ENCODE measurements around the gene GPC3. TPM values are rescaled to one million over a fixed set of nuclear protein-coding genes. Genes with fewer than 3 reads are reported as not detected.

GPC3 gene
- total and polyA plus RNA-seq, 4 donors = 70.5 to 109 (median 76.3) TPM

DNA sequence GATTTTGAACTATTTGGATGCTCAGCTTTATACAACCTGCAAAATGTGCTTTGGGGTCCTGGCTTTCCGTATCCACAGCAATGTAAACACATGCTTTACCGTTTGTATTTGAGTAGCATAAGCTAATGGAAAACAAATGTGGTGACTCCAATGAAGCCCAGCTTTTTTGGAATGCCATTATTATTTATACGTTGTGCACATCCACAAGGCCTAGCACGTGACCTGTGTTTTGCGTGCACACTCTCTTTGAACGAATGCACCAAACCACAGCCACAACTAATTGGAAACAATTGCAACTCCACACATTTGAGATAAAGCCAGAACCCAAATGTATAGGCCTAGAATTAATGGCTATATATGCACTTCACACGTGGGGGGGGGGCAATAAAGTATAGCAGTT, 380.6 kb downstream of the GPC3 start:
- Histone ChIP-seq H3K4me1 (ENCODE audit: control insufficient read depth, insufficient read depth, low read length) (no peaks in the 10 kb centered on the region), H3K27ac (ENCODE audit: low read depth, low read length) (no peak overlapping the region), H3K4me3 (ENCODE audit: low read depth, low read length) (no peak overlapping the region), H3K9me3 (ENCODE audit: control insufficient read depth, insufficient read depth, low read length) (no peaks in the 10 kb centered on the region), H3K27me3 (ENCODE audit: control insufficient read depth, insufficient read depth, low read length) (peaks cover 4% of the 10 kb centered on the region), H3K36me3 (ENCODE audit: control insufficient read depth, insufficient read depth, low read length) (no peaks in the 10 kb centered on the region)
- 80% methylated on average over 1 of the region's 7 CpGs for WGBS (ENCODE audit: insufficient coverage)
- no peak for DNase-seq (ENCODE audit: low read depth in 4 of 6, low spot score in 6 of 6)

DNA sequence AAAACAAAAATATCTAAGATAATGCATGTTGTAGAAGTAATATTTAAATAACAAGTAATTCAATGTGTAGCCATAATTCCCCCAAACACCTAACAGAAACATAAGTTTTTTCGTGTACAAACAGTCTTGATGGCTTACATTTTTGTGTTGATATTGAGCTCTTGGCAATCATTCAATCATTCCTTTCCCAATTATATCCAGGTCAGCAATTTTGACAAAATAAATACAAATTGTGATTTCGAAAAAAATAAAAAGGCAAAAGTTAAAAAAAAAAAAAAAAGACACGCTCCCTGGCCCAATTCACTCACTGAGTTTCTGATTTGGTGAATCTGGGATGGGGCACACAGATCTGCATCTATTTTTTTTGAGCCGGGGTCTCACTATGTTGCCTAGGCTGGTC, 382.5 kb downstream of the GPC3 start:
- H3K27ac ChIP-seq (ENCODE audit: low read depth, low read length) = no peak overlapping the region
- H3K27me3 ChIP-seq (ENCODE audit: control insufficient read depth, insufficient read depth, low read length) = peaks cover 4% of the 10 kb centered on the region
- H3K4me3 ChIP-seq (ENCODE audit: low read depth, low read length) = no peak overlapping the region
- no peak for DNase-seq (ENCODE audit: low read depth in 4 of 6, low spot score in 6 of 6)
- no peaks in the 10 kb centered on the region for H3K36me3 ChIP-seq (ENCODE audit: control insufficient read depth, insufficient read depth, low read length)
- H3K4me1 ChIP-seq (ENCODE audit: control insufficient read depth, insufficient read depth, low read length) = no peaks in the 10 kb centered on the region
- WGBS (ENCODE audit: insufficient coverage) = 78% methylated on average over 1 of the region's 4 CpGs
- no peaks in the 10 kb centered on the region for H3K9me3 ChIP-seq (ENCODE audit: control insufficient read depth, insufficient read depth, low read length)

DNA sequence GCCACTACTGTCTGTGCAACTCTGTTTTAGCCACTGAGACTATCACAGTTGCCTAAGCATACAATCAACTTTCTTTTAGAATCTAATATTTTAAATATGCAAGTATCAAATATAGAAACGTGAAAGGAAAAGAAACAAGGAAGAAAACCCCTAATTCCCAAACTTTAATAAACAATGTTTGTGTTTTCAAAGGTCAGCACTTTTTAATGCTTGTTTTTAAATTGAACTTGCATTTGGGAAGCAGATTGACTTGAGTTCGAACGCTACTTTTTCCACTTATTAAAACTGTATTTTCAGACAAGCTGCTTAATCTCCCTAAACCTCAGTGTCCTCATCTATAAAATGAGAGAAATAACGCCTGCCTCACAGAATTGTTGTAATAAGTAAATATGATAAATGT, 384.3 kb downstream of the GPC3 start:
- no peak overlapping the region for H3K4me3 ChIP-seq (ENCODE audit: low read depth, low read length)
- WGBS (ENCODE audit: insufficient coverage) = no CpG with 5 or more reads among the region's 4 CpGs
- DNase-seq (ENCODE audit: low read depth in 4 of 6, low spot score in 6 of 6) = no peak
- no peaks in the 10 kb centered on the region for H3K36me3 ChIP-seq (ENCODE audit: control insufficient read depth, insufficient read depth, low read length)
- H3K9me3 ChIP-seq (ENCODE audit: control insufficient read depth, insufficient read depth, low read length) = no peaks in the 10 kb centered on the region
- H3K27me3 ChIP-seq (ENCODE audit: control insufficient read depth, insufficient read depth, low read length) = no peaks in the 10 kb centered on the region
- no peaks in the 10 kb centered on the region for H3K4me1 ChIP-seq (ENCODE audit: control insufficient read depth, insufficient read depth, low read length)
- H3K27ac ChIP-seq (ENCODE audit: low read depth, low read length) = no peak overlapping the region

DNA sequence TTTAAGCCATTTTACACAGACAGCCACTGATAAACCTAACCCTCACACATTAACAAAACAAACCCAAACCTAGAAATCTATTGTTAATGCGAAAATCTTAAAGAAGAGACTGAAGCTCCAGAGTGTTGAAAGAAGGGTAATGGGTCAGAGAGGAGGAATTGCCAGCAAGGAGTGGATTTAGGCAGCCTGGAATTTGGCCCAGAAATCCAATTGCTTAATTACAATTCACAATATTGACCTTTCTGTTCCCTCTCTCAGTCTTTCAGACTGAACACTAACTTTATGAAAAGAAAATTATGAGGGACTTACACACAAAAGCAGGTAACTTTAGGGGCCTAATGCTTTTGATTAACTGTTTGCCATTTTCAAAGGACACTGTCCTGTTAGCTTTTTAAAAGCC, 384.9 kb downstream of the GPC3 start:
- no CpG with 5 or more reads among the region's 1 CpG for WGBS (ENCODE audit: insufficient coverage)
- DNase-seq (ENCODE audit: low read depth in 4 of 6, low spot score in 6 of 6) = no peak
- Histone ChIP-seq H3K36me3 (ENCODE audit: control insufficient read depth, insufficient read depth, low read length) (no peaks in the 10 kb centered on the region), H3K4me1 (ENCODE audit: control insufficient read depth, insufficient read depth, low read length) (no peaks in the 10 kb centered on the region), H3K9me3 (ENCODE audit: control insufficient read depth, insufficient read depth, low read length) (no peaks in the 10 kb centered on the region), H3K27me3 (ENCODE audit: control insufficient read depth, insufficient read depth, low read length) (no peaks in the 10 kb centered on the region), H3K4me3 (ENCODE audit: low read depth, low read length) (no peak overlapping the region), H3K27ac (ENCODE audit: low read depth, low read length) (no peak overlapping the region)

DNA sequence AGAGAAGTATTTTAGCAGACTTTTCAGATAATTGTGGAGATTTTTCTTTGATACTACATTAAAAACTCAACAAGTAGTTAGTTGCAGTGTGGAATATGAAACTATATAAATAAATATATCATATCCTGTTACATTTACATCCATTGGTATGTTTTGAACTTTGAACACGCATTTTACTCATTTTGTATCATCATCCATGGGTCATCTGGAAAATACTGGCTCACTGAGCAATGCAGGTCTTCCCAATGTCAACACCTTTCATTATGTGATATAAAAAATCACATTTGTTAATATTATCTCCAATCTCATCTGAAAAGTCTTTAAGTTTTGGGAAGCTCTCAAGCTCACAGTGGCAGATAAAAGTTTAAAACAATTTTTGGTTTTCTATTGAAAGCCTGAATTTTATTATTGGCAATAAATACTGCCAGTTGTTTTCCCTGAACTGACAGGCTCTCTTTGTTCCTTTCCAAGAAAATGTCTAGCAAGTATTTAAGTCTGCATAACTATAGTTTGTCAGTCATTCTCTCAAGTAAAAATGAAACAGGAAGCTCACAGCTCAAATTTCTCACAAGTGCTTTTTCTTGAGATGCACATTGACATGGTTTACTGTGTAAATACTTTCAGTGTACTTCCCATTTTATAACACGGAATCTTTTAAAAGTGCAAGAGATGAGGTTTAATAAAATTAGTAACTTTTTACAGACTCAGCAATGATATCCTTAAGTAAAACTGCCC, 386.6 kb downstream of the GPC3 start:
- no peaks in the 10 kb centered on the region for H3K36me3 ChIP-seq (ENCODE audit: control insufficient read depth, insufficient read depth, low read length)
- H3K27ac ChIP-seq (ENCODE audit: low read depth, low read length) = no peak overlapping the region
- H3K9me3 ChIP-seq (ENCODE audit: control insufficient read depth, insufficient read depth, low read length) = no peaks in the 10 kb centered on the region
- no CpG with 5 or more reads among the region's 2 CpGs for WGBS (ENCODE audit: insufficient coverage)
- no peak overlapping the region for H3K4me3 ChIP-seq (ENCODE audit: low read depth, low read length)
- no peaks in the 10 kb centered on the region for H3K4me1 ChIP-seq (ENCODE audit: control insufficient read depth, insufficient read depth, low read length)
- no peak for DNase-seq (ENCODE audit: low read depth in 4 of 6, low spot score in 6 of 6)
- no peaks in the 10 kb centered on the region for H3K27me3 ChIP-seq (ENCODE audit: control insufficient read depth, insufficient read depth, low read length)

DNA sequence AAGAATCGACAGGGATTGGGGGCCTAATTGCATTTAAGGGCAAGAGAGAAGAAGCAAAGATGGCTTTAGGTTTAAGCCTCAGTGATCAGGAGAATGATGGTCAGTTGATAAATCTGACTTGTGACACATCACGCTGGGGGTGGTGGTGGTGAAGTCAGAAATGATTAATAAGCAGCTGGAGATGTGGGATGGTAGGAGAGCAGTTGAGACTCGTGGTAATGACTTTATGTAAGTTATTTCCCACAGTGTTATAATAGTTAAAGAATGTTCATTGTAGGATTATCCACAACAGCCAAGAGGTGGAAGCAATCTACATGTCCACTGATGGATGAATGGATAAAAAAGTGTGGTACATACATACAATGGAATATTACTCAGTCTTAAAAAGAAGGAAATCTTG, 391.2 kb downstream of the GPC3 start:
- DNase-seq (ENCODE audit: low read depth in 4 of 6, low spot score in 6 of 6) = no peak
- H3K27ac ChIP-seq (ENCODE audit: low read depth, low read length) = no peak overlapping the region
- no peaks in the 10 kb centered on the region for H3K4me1 ChIP-seq (ENCODE audit: control insufficient read depth, insufficient read depth, low read length)
- H3K27me3 ChIP-seq (ENCODE audit: control insufficient read depth, insufficient read depth, low read length) = no peaks in the 10 kb centered on the region
- H3K9me3 ChIP-seq (ENCODE audit: control insufficient read depth, insufficient read depth, low read length) = no peaks in the 10 kb centered on the region
- H3K36me3 ChIP-seq (ENCODE audit: control insufficient read depth, insufficient read depth, low read length) = no peaks in the 10 kb centered on the region
- no peak overlapping the region for H3K4me3 ChIP-seq (ENCODE audit: low read depth, low read length)
- 87% methylated on average over 1 of the region's 3 CpGs for WGBS (ENCODE audit: insufficient coverage)

DNA sequence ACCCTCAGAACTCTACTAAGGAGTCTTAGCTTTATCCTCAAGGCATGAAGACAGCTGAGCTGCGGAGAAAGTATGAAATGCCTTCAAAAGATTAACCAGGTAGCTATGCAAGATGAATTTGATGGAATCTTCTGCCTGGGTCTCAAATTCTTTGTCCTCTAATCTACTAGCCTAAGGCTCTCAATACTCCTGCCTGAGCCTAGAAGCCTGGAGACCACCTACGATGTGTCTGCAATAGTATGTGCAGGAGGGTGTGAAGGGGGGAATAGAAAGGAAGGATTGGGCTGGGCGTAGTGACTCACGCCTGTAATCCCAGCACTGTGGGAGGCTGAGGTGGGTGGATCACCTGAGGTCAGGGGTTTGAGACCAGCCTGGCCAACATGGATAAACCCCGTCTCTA, 391.9 kb downstream of the GPC3 start:
- H3K36me3 ChIP-seq (ENCODE audit: control insufficient read depth, insufficient read depth, low read length) = no peaks in the 10 kb centered on the region
- no peaks in the 10 kb centered on the region for H3K27me3 ChIP-seq (ENCODE audit: control insufficient read depth, insufficient read depth, low read length)
- no peak overlapping the region for H3K27ac ChIP-seq (ENCODE audit: low read depth, low read length)
- no peak for DNase-seq (ENCODE audit: low read depth in 4 of 6, low spot score in 6 of 6)
- H3K9me3 ChIP-seq (ENCODE audit: control insufficient read depth, insufficient read depth, low read length) = no peaks in the 10 kb centered on the region
- WGBS (ENCODE audit: insufficient coverage) = 76% methylated on average over 2 of the region's 5 CpGs
- no peaks in the 10 kb centered on the region for H3K4me1 ChIP-seq (ENCODE audit: control insufficient read depth, insufficient read depth, low read length)
- H3K4me3 ChIP-seq (ENCODE audit: low read depth, low read length) = no peak overlapping the region

DNA sequence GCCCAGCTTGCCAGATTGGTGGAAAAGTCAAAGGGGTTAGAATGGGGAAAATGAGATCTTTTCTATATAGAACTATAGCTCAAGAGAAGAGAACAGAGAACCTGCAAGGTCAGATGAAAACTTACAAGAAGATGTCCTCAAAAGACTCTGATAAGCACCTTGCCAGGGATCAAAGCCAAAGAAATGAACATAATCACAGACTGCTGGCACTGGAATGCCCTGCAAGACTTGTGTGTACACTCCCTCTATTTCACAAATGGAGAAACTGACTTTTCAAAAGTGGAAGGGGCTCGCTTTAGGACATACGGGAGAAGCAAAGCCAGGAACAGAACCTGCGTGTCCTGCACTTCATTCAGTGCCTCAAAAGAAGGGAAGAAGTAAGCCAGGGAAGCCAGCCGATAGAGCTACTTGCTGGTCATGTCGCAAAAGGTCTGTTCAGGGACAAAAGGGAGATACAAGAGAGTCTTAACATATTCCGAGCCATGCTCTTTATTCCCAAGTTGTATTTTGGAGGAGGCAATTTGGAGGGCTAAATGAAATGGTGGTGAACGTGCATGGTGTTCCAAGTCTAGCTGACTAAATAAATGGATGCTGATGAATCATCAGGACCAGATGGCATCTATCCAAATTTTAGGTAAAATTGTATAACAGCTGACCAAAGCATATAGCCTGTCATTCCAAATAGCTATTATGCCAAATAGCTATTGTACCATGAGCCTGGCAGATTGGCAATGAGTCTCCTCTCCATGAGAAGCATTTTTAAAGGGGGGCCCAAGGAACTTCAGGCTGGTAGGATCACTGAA, 394.5 kb downstream of the GPC3 start:
- H3K27ac ChIP-seq (ENCODE audit: low read depth, low read length) = no peak overlapping the region
- WGBS (ENCODE audit: insufficient coverage) = 69% methylated on average over 7 of the region's 7 CpGs
- H3K4me3 ChIP-seq (ENCODE audit: low read depth, low read length) = no peak overlapping the region
- no peaks in the 10 kb centered on the region for H3K4me1 ChIP-seq (ENCODE audit: control insufficient read depth, insufficient read depth, low read length)
- no peaks in the 10 kb centered on the region for H3K27me3 ChIP-seq (ENCODE audit: control insufficient read depth, insufficient read depth, low read length)
- no peaks in the 10 kb centered on the region for H3K36me3 ChIP-seq (ENCODE audit: control insufficient read depth, insufficient read depth, low read length)
- DNase-seq (ENCODE audit: low read depth in 4 of 6, low spot score in 6 of 6) = no peak
- H3K9me3 ChIP-seq (ENCODE audit: control insufficient read depth, insufficient read depth, low read length) = no peaks in the 10 kb centered on the region

DNA sequence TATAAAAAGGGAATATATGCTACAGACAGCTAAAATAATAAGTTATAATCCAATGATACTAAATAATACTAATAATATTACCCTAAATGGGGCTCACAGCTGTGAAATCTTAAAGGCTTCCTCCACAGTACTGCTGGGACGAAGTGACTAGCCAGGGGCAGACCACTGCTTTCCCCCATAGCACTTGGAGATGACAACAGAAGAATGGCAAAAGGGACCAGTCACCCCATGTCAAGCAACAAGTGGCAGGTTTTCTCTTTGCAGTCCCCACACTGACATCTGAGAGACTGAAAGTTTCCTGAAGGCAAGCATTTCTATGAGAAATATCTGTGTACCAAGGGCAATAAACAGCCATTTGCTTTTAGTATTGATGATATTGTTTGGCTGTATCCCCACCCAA, 396.6 kb downstream of the GPC3 start:
- Histone ChIP-seq H3K27me3 (ENCODE audit: control insufficient read depth, insufficient read depth, low read length) (no peaks in the 10 kb centered on the region), H3K4me1 (ENCODE audit: control insufficient read depth, insufficient read depth, low read length) (no peaks in the 10 kb centered on the region), H3K36me3 (ENCODE audit: control insufficient read depth, insufficient read depth, low read length) (no peaks in the 10 kb centered on the region), H3K9me3 (ENCODE audit: control insufficient read depth, insufficient read depth, low read length) (no peaks in the 10 kb centered on the region), H3K27ac (ENCODE audit: low read depth, low read length) (no peak overlapping the region), H3K4me3 (ENCODE audit: low read depth, low read length) (no peak overlapping the region)
- WGBS (ENCODE audit: insufficient coverage) = 45% methylated on average over 1 of the region's 1 CpG
- DNase-seq (ENCODE audit: low read depth in 4 of 6, low spot score in 6 of 6) = no peak

DNA sequence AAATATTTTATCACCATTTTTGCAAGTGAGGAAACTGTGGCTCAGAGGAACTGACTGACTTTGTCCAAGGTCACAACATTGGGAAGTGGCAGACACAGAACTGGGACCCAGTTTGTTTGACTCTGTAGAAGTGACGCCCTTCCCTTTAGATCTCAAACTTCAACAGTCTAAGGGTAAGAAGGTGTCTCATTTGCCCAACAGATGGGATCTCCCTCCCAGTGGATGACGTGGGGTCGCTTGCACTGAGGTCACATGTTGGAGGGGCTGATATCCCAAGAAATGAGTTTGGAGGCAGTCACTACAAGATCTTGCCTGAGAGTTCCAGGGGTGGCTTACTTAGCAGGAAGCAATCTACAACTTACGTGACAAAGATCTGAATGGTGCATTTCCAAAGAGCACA, 397.6 kb downstream of the GPC3 start:
- 67% methylated on average over 2 of the region's 4 CpGs for WGBS (ENCODE audit: insufficient coverage)
- Histone ChIP-seq H3K27ac (ENCODE audit: low read depth, low read length) (no peak overlapping the region), H3K9me3 (ENCODE audit: control insufficient read depth, insufficient read depth, low read length) (no peaks in the 10 kb centered on the region), H3K36me3 (ENCODE audit: control insufficient read depth, insufficient read depth, low read length) (no peaks in the 10 kb centered on the region), H3K4me3 (ENCODE audit: low read depth, low read length) (no peak overlapping the region), H3K27me3 (ENCODE audit: control insufficient read depth, insufficient read depth, low read length) (no peaks in the 10 kb centered on the region), H3K4me1 (ENCODE audit: control insufficient read depth, insufficient read depth, low read length) (no peaks in the 10 kb centered on the region)
- DNase-seq (ENCODE audit: low read depth in 4 of 6, low spot score in 6 of 6) = no peak

Data from spinal cord (tissue), 10 donors.